HCT116 (cell line): Measurements from ENCODE around the gene WFDC1. TPM values are rescaled to one million over a fixed set of nuclear protein-coding genes. Genes with fewer than 3 reads are reported as not detected.

Source experiments
- ATAC-seq: fragments of 200-7000 bp; cut with Tn5 transposase; 2 replicates; pipeline ENCODE4 v1.9.1; 2020; ENCODE audit warnings: mild to moderate bottlenecking, moderate library complexity
- BruUV-seq: library from RNA; stranded (reverse); fragments of 400-500 nt; replicated peaks from 2 replicates; lab custom pipeline; 2021; lab: Mats Ljungman, UMichigan
- CTCF ChIA-PET: fragments of 300-600 bp; sonication (Branson Sonifier 250); formaldehyde crosslinking; loops from one replicate; lab custom pipeline; 2021; ENCODE audit warnings: antibody characterized with exemption; lab: Charles Lee
- POLR2A ChIA-PET: fragments of 300-600, 350-600 bp; sonication (Branson Sonifier 250); formaldehyde crosslinking; loops from one replicate; lab custom pipeline; 2021; ENCODE audit warnings: antibody characterized with exemption; lab: Charles Lee
- RAD21 ChIA-PET, 2 experiments: fragments of 300-600 bp; sonication (Branson Sonifier 250); formaldehyde crosslinking; loops; one replicate each; lab custom pipeline; 2023; ENCODE audit warnings: low total read pairs in 2 of 2; ENCODE audit not compliant: uncharacterized antibody in 2 of 2, unreplicated experiment in 2 of 2, low non-redundant PET in 1 of 2; lab: Charles Lee
- DNase-seq: peaks from one replicate; pipeline ENCODE4 v3.0.0-alpha.2; 2010; ENCODE audit warnings: low read depth, low spot score
- H2AFZ ChIP-seq: fragments of 200-600 bp; shearing (Covaris generic), sonication (generic); 2 replicates; pipeline ENCODE4 v1.6.1; 2017; ENCODE audit warnings: low read depth, mixed run types, mixed read lengths, antibody characterized with exemption, low read length; ENCODE audit not compliant: poor library complexity, severe bottlenecking
- H3K27ac ChIP-seq: 2 replicates; pipeline ENCODE4 v1.5.1; 2012; ENCODE audit warnings: low read depth, low read length
- H3K27me3 ChIP-seq: fragments of 200-600 bp; sonication (generic); 2 replicates; pipeline ENCODE4 v1.6.1; 2016; ENCODE audit warnings: mixed run types, low read length, mixed read lengths; ENCODE audit not compliant: insufficient read depth
- H3K36me3 ChIP-seq, 2 experiments: fragments of 200-500 bp in 1 of 2; fragments of 200-600 bp in 1 of 2; sonication (Bioruptor generic) in 1 of 2; sonication (generic) in 1 of 2; 2 replicates each; pipeline versions ENCODE4 v1.5.1 to v1.6.1; 2014 to 2016; ENCODE audit warnings: low read length in 2 of 2, inconsistent platforms in 1 of 2, mixed read lengths in 1 of 2, mixed run types in 1 of 2; ENCODE audit not compliant: insufficient read depth in 2 of 2, control insufficient read depth in 1 of 2
- H3K4me1 ChIP-seq, 2 experiments: fragments of 200-600 bp in 1 of 2; sonication (generic) in 1 of 2; 2 replicates each; pipeline versions ENCODE4 v1.5.1 to v1.6.1; 2012 to 2017; ENCODE audit warnings: low read length in 2 of 2, inconsistent platforms in 1 of 2, mild to moderate bottlenecking in 1 of 2, mixed read lengths in 1 of 2, mixed run types in 1 of 2, moderate library complexity in 1 of 2; ENCODE audit not compliant: insufficient read depth in 2 of 2, control insufficient read depth in 1 of 2
- H3K4me2 ChIP-seq: fragments of 200-600 bp; sonication (generic); 2 replicates; pipeline ENCODE4 v1.6.1; 2017; ENCODE audit warnings: mixed run types, low read length, mixed read lengths
- H3K4me3 ChIP-seq, 2 experiments: fragments of 200-600 bp in 1 of 2; sonication (generic) in 1 of 2; replicated peaks in 1 of 2; 2 replicates each; pipeline ENCODE4 v1.5.1; 2011 to 2016; ENCODE audit warnings: low read length in 2 of 2, control low read depth in 1 of 2, low read depth in 1 of 2, mild to moderate bottlenecking in 1 of 2, mixed read lengths in 1 of 2, mixed run types in 1 of 2
- H3K79me2 ChIP-seq: fragments of 200-600 bp; sonication (generic); 2 replicates; pipeline ENCODE4 v1.6.1; 2017; ENCODE audit warnings: mild to moderate bottlenecking, mixed run types, low read length, moderate library complexity, mixed read lengths; ENCODE audit not compliant: insufficient read depth
- H3K9ac ChIP-seq: fragments of 200-600 bp; sonication (generic); 2 replicates; pipeline ENCODE4 v1.6.1; 2016; ENCODE audit warnings: low read length, mixed read lengths
- H3K9me2 ChIP-seq: fragments of 200-600 bp; sonication (generic), shearing (Covaris generic); 2 replicates; pipeline ENCODE4 v1.6.1; 2017; ENCODE audit warnings: mixed run types, mild to moderate bottlenecking, moderate library complexity; ENCODE audit not compliant: insufficient read depth
- H3K9me3 ChIP-seq, 2 experiments: fragments of 200-500 bp in 1 of 2; fragments of 200-600 bp in 1 of 2; sonication (Bioruptor generic) in 1 of 2; sonication (generic) in 1 of 2; 2 replicates each; pipeline ENCODE4 v1.6.1; 2014 to 2017; ENCODE audit warnings: low read length in 2 of 2, mixed read lengths in 2 of 2, inconsistent platforms in 1 of 2, low read depth in 1 of 2, mild to moderate bottlenecking in 1 of 2, mixed run types in 1 of 2, moderate library complexity in 1 of 2; ENCODE audit not compliant: control insufficient read depth in 1 of 2, insufficient read depth in 1 of 2
- H4K20me1 ChIP-seq: fragments of 200-600 bp; sonication (generic), shearing (Covaris generic); 2 replicates; pipeline ENCODE4 v1.6.1; 2017; ENCODE audit warnings: mixed run types, mild to moderate bottlenecking, moderate library complexity; ENCODE audit not compliant: insufficient read depth
- ATF3 ChIP-seq: IDR thresholded peaks from 2 replicates; pipeline ENCODE4 v1.6.1; 2012
- CEBPB ChIP-seq: IDR thresholded peaks from 2 replicates; pipeline ENCODE4 v1.6.1; 2012; ENCODE audit warnings: low read depth
- CTCF ChIP-seq, 3 experiments: fragments of 200-600 bp in 1 of 3; sonication (generic) in 1 of 3; IDR thresholded peaks in 2 of 3; conservative IDR thresholded peaks in 1 of 3; 2 replicates each; pipeline ENCODE4 v1.5.1; 2012 to 2017; ENCODE audit warnings: low read depth in 2 of 3, low read length in 2 of 3, antibody characterized with exemption in 1 of 3, borderline replicate concordance in 1 of 3, control low read depth in 1 of 3, mild to moderate bottlenecking in 1 of 3, mixed read lengths in 1 of 3, mixed run types in 1 of 3, moderate library complexity in 1 of 3; ENCODE audit not compliant: insufficient read depth in 1 of 3
- EZH2phosphoT487 ChIP-seq: fragments of 200-600 bp; IDR thresholded peaks from 2 replicates; pipeline ENCODE4 v1.6.1; 2018; ENCODE audit warnings: antibody characterized with exemption, borderline replicate concordance
- JUND ChIP-seq: IDR thresholded peaks from 2 replicates; pipeline ENCODE4 v1.6.1; 2012
- TCF7L2 ChIP-seq: IDR thresholded peaks from 2 replicates; pipeline ENCODE4 v1.7.0; 2011; ENCODE audit warnings: borderline replicate concordance, inconsistent platforms; ENCODE audit not compliant: insufficient read depth, insufficient read length; ENCODE audit errors: extremely low read depth
- ZBTB33 ChIP-seq: IDR thresholded peaks from 2 replicates; pipeline ENCODE4 v1.6.1; 2011; ENCODE audit warnings: mild to moderate bottlenecking, low read length, moderate library complexity; ENCODE audit not compliant: insufficient replicate concordance; ENCODE audit errors: extremely low read depth
- intact Hi-C: fragments of 100-400 bp; cut with micrococcal nuclease; formaldehyde crosslinking; loops from 2 replicates; pipeline ENCODE4 v1.10.0; 2022
- total RNA-seq: library from RNA; stranded (reverse); gene quantifications from one replicate; pipeline ENCODE4 v1.2.1, GENCODE V29; 2021; ENCODE audit not compliant: unreplicated experiment

WFDC1 gene
- total RNA-seq, 1 experiment from 2014 or later, result 0.42 TPM

- Histone ChIP-seq H3K36me3 (no peaks in the 10 kb centered on the region), H3K4me2 (0 out of 2 replicates have a peak overlapping the region, but pooled peaks have one; percentile 7), H3K9ac (no peak overlapping the region), H3K27me3 (no peaks in the 10 kb centered on the region), H3K27ac (no peak overlapping the region), H3K4me1 (peaks cover 2 to 6% of the 10 kb centered on the region in 2 experiments; a peak in 1 of 4 replicates), H3K9me2 (no peaks in the 10 kb centered on the region), H4K20me1 (no peaks in the 10 kb centered on the region), H3K9me3 (peaks cover 4 to 9% of the 10 kb centered on the region in 2 experiments; a peak in 2 of 4 replicates), H3K79me2 (no peaks in the 10 kb centered on the region), H3K4me3 (no peak overlapping the region), H2AFZ (no peak overlapping the region)
- ChIA-PET POLR2A (no interaction called here), RAD21 (no interaction called here), CTCF (interaction anchor here (1.4 kb wide), 1 partner anchor 63 kb away, joined by 5 read pairs; no protein-coding TSS in a partner anchor)
- 0 out of 6 replicates have a peak, but pooled peaks of 1 of the 3 experiments have one; percentile 10 for TF ChIP-seq CTCF (IDR thresholded peaks at IDR 0.05 in 2 of 3, conservative IDR thresholded peaks at IDR 0.05 in 1 of 3; ENCODE audit: borderline replicate concordance in 1 of 3, insufficient read depth in 1 of 3, low read depth in 2 of 3, low read length in 2 of 3)
- TF ChIP-seq JUND, result no peak
- TF ChIP-seq CEBPB, result peak; percentile 83
- DNase-seq, result no peak
- peak; percentile 70 for ATAC-seq
- intact Hi-C loops, result no loop called here
- BruUV-seq, result no TSS peak
Measured at GRCh38 chr16:84340325-84341040, 45.8 kb downstream of the WFDC1 start.

- no peaks in the 10 kb centered on the region for H4K20me1 ChIP-seq
- H3K27ac ChIP-seq, result no peak overlapping the region
- no peaks in the 10 kb centered on the region for H3K27me3 ChIP-seq
- BruUV-seq, result no TSS peak
- ChIA-PET RAD21 (no interaction called here), CTCF (no interaction called here), POLR2A (no interaction called here)
- no peaks in the 10 kb centered on the region for H3K9me2 ChIP-seq
- H3K79me2 ChIP-seq, result no peaks in the 10 kb centered on the region
- peaks cover 2 to 6% of the 10 kb centered on the region in 2 experiments; a peak in 1 of 4 replicates for H3K4me1 ChIP-seq
- no peaks in the 10 kb centered on the region for H3K36me3 ChIP-seq
- intact Hi-C loops, result no loop called here
- no peak for ATAC-seq
- DNase-seq, result no peak
- no peak overlapping the region for H3K4me3 ChIP-seq
- no peak overlapping the region for H3K4me2 ChIP-seq
- H3K9me3 ChIP-seq, result peaks cover 4 to 9% of the 10 kb centered on the region in 2 experiments; a peak in 2 of 4 replicates
- H2AFZ ChIP-seq, result no peak overlapping the region
- H3K9ac ChIP-seq, result no peak overlapping the region
- no peak for TF ChIP-seq EZH2phosphoT487
- TF ChIP-seq ATF3, result no peak
- TF ChIP-seq CTCF (IDR thresholded peaks at IDR 0.05 in 2 of 3, conservative IDR thresholded peaks at IDR 0.05 in 1 of 3; ENCODE audit: borderline replicate concordance in 1 of 3, insufficient read depth in 1 of 3, low read depth in 2 of 3, low read length in 2 of 3), result no peak
- no peak for TF ChIP-seq ZBTB33
- no peak for TF ChIP-seq TCF7L2
- TF ChIP-seq CEBPB, result no peak
Measured at GRCh38 chr16:84341528-84342295, 47.0 kb downstream of the WFDC1 start.
